ENCODE results near the gene UBE2S.

The UBE2S gene

DNA sequence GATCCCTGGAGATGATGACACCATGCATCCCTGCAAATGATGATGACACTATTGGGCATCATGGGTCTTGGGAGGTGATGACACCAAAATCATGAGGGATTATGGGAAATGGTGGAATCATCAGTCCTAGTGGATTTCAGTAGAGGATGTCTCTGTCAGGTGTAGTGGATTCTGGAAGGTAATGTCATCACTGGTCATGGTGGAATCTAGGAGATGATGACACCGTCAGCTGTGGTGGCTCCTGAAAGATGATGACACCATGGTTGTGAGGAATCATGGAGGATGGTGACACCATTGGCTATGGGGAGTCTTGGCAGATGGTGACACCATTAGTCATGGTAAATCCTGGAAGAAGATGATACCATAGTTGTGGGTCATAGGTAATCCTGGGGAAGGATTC, 23.6 kb upstream of the UBE2S start:
- no peaks in the 10 kb centered on the region for H3K4me1 ChIP-seq (ENCODE audit: insufficient read depth, low read length, poor library complexity, severe bottlenecking)
- H3F3A ChIP-seq (ENCODE audit: low read depth) = no peaks in the 10 kb centered on the region
- no peaks in the 10 kb centered on the region for H3K79me2 ChIP-seq (ENCODE audit: insufficient read depth, low read length)
- H3K9me3 ChIP-seq (ENCODE audit: insufficient read depth, low read depth, low read length) = no peaks in the 10 kb centered on the region
- H3K27me3 ChIP-seq (ENCODE audit: insufficient read depth, low read length, poor library complexity, severe bottlenecking) = no peaks in the 10 kb centered on the region
- no peaks in the 10 kb centered on the region for H3K9me2 ChIP-seq (replicated peaks; ENCODE audit: low read depth, low read length)
- no peak for TF ChIP-seq EZH2phosphoT487 (IDR thresholded peaks at IDR 0.05; ENCODE audit: borderline replicate concordance)
- TF ChIP-seq, protein P1, sequence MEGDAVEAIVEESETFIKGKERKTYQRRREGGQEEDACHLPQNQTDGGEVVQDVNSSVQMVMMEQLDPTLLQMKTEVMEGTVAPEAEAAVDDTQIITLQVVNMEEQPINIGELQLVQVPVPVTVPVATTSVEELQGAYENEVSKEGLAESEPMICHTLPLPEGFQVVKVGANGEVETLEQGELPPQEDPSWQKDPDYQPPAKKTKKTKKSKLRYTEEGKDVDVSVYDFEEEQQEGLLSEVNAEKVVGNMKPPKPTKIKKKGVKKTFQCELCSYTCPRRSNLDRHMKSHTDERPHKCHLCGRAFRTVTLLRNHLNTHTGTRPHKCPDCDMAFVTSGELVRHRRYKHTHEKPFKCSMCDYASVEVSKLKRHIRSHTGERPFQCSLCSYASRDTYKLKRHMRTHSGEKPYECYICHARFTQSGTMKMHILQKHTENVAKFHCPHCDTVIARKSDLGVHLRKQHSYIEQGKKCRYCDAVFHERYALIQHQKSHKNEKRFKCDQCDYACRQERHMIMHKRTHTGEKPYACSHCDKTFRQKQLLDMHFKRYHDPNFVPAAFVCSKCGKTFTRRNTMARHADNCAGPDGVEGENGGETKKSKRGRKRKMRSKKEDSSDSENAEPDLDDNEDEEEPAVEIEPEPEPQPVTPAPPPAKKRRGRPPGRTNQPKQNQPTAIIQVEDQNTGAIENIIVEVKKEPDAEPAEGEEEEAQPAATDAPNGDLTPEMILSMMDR (conservative IDR thresholded peaks at IDR 0.05; ENCODE audit: low read length) = no peak
- no peak overlapping the region for H3K9ac ChIP-seq (ENCODE audit: low read depth, low read length, poor library complexity, severe bottlenecking)
- no peak overlapping the region for H3K4me2 ChIP-seq (ENCODE audit: low read depth, low read length, poor library complexity, severe bottlenecking)
- H2AFZ ChIP-seq (ENCODE audit: low read length) = no peak overlapping the region
- no peaks in the 10 kb centered on the region for H4K20me1 ChIP-seq (ENCODE audit: insufficient read depth, low read length, poor library complexity, severe bottlenecking)
- H3K36me3 ChIP-seq (ENCODE audit: insufficient read depth, low read length) = no peaks in the 10 kb centered on the region
- H3K4me3 ChIP-seq (ENCODE audit: low read length, poor library complexity, severe bottlenecking) = no peak overlapping the region

DNA sequence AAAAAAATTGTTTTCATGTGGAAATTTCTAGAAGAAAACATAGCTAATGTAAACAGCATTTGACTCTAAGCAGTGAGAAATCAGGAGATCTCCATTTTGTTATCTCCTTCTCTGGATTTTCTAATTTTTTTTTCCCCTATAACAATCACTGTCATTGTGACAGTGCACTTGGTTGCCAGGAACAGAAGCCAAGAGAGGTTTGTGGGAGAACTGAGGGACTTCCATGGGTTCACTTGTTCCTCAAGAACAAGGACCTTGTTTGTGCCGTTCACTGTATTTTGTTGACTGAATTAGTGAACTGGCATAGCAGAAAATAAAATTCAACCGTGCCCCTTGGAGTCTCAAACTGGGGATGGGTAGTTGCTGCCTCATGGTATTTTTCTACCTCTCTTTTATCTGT, 18.5 kb upstream of the UBE2S start:
- Histone ChIP-seq H3K79me2 (ENCODE audit: insufficient read depth, low read length) (no peaks in the 10 kb centered on the region), H3K9me2 (replicated peaks; ENCODE audit: low read depth, low read length) (no peaks in the 10 kb centered on the region), H3K9me3 (ENCODE audit: insufficient read depth, low read depth, low read length) (no peaks in the 10 kb centered on the region), H3K9ac (ENCODE audit: low read depth, low read length, poor library complexity, severe bottlenecking) (no peak overlapping the region), H2AFZ (ENCODE audit: low read length) (no peak overlapping the region), H3K27me3 (ENCODE audit: insufficient read depth, low read length, poor library complexity, severe bottlenecking) (no peaks in the 10 kb centered on the region), H3F3A (ENCODE audit: low read depth) (peaks cover 4% of the 10 kb centered on the region), H3K4me2 (ENCODE audit: low read depth, low read length, poor library complexity, severe bottlenecking) (no peak overlapping the region), H3K36me3 (ENCODE audit: insufficient read depth, low read length) (no peaks in the 10 kb centered on the region), H3K4me3 (ENCODE audit: low read length, poor library complexity, severe bottlenecking) (no peak overlapping the region), H4K20me1 (ENCODE audit: insufficient read depth, low read length, poor library complexity, severe bottlenecking) (no peaks in the 10 kb centered on the region), H3K4me1 (ENCODE audit: insufficient read depth, low read length, poor library complexity, severe bottlenecking) (peaks cover 10% of the 10 kb centered on the region)
- TF ChIP-seq, protein P1 (conservative IDR thresholded peaks at IDR 0.05; ENCODE audit: low read length) = no peak
- TF ChIP-seq EZH2phosphoT487 (IDR thresholded peaks at IDR 0.05; ENCODE audit: borderline replicate concordance) = no peak

DNA sequence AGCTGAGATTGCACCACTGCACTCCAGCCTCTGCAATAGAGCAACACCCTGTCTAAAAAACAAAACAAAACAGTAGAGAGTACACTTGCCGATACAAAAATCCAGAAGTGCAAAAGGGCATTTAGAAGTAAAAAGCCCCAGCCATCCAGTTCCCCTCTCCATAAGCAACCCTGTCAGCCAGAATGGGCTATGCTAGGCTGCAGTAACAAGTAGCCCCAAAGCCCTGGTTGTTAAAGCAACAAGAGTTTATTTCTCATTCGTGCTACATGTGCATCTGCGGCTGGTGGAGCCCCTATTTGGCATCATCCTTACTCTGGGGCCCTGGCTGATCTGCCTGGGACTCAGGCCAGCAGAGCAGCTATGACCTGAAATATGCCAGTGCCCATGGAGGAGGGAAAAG, 16.9 kb upstream of the UBE2S start:
- TF ChIP-seq, protein P1 (conservative IDR thresholded peaks at IDR 0.05; ENCODE audit: low read length) = no peak
- TF ChIP-seq EZH2phosphoT487 (IDR thresholded peaks at IDR 0.05; ENCODE audit: borderline replicate concordance) = no peak
- Histone ChIP-seq H3K4me2 (ENCODE audit: low read depth, low read length, poor library complexity, severe bottlenecking) (no peak overlapping the region), H3K9me3 (ENCODE audit: insufficient read depth, low read depth, low read length) (no peaks in the 10 kb centered on the region), H3K9me2 (replicated peaks; ENCODE audit: low read depth, low read length) (no peaks in the 10 kb centered on the region), H3F3A (ENCODE audit: low read depth) (peaks cover 4% of the 10 kb centered on the region), H3K27me3 (ENCODE audit: insufficient read depth, low read length, poor library complexity, severe bottlenecking) (no peaks in the 10 kb centered on the region), H3K79me2 (ENCODE audit: insufficient read depth, low read length) (no peaks in the 10 kb centered on the region), H3K4me3 (ENCODE audit: low read length, poor library complexity, severe bottlenecking) (no peak overlapping the region), H2AFZ (ENCODE audit: low read length) (no peak overlapping the region), H3K4me1 (ENCODE audit: insufficient read depth, low read length, poor library complexity, severe bottlenecking) (peaks cover 19% of the 10 kb centered on the region), H3K36me3 (ENCODE audit: insufficient read depth, low read length) (no peaks in the 10 kb centered on the region), H3K9ac (ENCODE audit: low read depth, low read length, poor library complexity, severe bottlenecking) (no peak overlapping the region), H4K20me1 (ENCODE audit: insufficient read depth, low read length, poor library complexity, severe bottlenecking) (no peaks in the 10 kb centered on the region)
